ENCODE measurements around the gene SRPK3.
"Not testable (repeated sequence)": the region's sequence is repeated elsewhere in the genome, so short reads cannot be mapped to it uniquely, and the experiment has no call there.

Gene SRPK3, protein sequence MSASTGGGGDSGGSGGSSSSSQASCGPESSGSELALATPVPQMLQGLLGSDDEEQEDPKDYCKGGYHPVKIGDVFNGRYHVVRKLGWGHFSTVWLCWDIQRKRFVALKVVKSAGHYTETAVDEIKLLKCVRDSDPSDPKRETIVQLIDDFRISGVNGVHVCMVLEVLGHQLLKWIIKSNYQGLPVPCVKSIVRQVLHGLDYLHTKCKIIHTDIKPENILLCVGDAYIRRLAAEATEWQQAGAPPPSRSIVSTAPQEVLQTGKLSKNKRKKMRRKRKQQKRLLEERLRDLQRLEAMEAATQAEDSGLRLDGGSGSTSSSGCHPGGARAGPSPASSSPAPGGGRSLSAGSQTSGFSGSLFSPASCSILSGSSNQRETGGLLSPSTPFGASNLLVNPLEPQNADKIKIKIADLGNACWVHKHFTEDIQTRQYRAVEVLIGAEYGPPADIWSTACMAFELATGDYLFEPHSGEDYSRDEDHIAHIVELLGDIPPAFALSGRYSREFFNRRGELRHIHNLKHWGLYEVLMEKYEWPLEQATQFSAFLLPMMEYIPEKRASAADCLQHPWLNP

DNA sequence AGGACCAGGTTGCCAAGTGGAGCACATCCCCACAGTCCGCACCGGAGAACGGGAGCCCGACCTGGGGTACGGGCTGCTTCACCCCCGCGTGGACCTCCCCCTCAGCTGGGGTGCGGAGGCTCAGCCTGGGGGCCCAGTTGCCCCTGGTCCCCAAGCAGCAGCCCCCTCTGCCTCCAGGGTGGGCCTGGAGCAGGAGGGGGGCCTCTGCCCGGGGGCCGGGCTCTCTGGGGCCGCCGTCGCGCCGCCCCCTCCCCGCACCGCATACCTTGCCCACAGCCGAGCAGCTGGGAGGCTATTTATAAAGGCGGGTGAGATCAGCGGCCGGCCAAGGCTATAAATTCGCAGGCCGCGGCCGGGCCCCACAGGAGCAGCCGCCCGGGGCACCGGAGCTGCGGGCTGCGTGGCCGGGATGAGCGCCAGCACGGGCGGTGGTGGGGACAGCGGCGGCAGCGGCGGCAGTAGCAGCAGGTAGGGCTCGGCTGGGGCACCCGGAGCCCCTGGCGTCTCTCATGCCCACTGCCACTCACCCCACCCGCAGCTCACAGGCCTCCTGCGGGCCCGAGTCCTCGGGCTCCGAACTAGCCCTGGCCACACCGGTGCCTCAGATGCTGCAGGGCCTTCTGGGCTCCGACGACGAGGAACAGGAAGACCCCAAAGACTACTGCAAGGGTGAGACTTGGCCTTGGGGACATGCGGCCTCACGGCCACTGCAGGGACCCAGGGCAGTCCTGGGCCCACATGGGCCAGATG, at the start of gene SRPK3:
Gene SRPK3, plus strand, starts transcription at position 364 of the 750 bp plus-strand sequence. Its CDS starts 46 bp downstream, at position 410.
- DNase-seq, result no peak

DNA sequence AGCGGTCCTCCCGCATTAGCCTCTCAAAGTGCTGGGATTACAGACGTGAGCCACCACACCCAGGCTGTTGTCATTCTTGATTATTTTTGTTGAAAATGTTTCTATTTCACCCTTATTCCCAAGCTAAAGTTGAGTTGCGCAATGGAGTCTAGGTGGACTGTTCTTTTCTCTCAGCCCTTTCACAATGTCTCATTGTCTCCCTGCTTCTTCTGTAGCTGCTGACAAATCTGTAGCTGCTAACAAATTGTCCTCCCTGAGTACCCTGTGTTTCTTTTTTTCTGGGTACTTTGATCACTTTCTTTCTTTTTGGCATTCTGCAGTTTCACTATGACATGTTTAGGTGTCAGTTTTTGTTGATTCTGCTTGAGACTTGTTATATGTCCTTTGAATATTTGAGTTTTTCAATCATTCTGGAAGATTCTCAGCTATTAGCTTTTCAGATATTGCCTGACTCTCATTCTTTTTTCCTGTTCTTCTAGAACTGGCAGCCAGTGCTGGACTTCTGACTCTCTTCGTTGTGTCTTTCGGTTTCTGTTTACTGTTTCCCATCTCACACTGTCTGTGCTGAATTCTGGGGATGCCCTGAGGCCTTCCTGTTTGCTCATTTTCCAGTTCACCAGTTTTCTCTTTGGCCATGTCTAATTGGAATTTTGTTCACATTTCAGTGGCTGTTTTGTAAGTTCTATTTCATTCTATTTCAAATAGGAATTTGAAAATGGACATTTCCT, 49.6 kb upstream of the SRPK3 start:
- DNase-seq, result no peak

DNA sequence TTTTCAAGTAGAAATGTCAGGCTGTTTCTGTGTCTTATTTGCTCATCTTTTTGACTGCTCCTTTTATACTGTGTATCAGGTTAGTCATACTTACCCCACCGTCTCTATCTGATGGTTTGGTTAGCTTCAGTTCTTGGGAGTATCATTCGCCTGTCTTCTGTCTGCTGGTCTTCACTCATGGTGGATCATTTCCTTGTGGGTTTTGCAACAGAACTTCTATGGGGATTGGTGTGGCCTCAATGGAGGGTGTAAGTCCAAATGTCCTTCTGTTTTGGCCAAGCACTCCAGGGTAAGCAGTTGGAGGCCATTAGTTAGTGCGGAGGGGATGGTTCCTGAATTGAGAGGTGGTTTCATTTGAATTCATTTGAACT, 49.0 kb upstream of the SRPK3 start:
- DNase-seq, result no peak

DNA sequence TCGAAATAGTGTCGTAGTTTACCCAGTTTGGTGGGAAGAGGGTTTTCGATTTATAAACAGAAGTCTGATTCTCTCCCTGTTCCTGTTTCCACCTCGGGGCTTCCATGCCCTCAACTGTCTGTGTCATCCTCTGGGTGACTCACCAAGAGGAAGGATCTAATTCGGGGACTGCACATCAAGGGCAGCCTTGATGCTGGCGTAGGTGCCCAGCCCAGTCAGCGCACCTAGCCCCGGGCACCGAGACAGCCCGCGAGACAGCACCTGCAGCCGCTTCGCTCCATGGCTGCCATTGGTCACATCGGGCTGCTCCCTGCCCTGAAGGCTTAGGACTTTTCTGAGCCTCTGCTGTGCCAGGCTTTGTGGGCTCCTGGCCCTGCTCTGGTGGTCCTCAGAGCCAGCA, 48.4 kb upstream of the SRPK3 start:
- no peak for DNase-seq

DNA sequence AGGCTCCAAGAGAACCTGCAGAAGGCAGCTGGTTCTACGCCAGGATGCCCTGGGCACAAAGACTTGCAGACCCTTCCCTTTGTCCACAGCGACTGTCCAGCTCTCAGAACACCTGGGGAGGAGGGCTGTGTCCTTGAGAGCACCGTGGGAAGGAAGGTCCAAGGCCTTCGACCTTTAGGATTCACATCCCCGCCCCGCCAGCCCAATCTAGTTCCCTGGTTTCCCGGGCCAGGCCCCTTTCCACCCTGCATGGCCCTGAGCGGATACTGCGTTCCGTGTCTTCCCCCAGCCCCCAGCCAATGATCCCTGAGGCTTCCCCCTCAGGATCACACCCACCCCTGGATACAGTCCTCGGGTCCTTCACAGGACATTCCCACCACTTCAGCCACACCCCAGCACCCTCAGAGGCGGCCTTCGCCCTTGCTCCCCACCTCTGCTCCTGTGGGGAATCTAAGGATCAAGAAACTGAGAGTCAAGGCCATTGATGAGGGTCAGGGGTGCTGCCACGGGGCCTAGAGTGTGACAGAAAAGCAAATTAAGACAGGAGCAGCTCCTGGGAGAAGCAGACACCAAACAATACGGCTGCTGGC, 47.1 kb upstream of the SRPK3 start:
- no peak for DNase-seq

DNA sequence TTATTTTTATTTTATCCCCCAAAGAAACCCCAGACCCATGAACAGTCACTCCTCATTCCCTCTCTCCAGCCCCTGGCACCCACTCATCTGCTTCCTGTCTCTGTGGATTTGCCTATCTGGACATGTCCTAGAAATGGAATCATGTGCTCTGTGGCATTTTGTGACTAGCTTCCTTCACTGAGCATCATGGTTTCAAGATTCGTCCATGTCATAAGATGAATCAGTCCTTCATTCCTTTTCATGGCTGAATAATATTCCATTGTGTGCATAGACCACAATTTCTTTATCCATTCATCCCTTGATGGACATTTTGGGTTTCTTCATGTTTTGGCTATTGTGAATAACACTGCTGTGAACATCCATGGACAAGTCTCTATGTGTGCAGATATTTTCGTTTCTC, 46.0 kb upstream of the SRPK3 start:
- no peak for DNase-seq

DNA sequence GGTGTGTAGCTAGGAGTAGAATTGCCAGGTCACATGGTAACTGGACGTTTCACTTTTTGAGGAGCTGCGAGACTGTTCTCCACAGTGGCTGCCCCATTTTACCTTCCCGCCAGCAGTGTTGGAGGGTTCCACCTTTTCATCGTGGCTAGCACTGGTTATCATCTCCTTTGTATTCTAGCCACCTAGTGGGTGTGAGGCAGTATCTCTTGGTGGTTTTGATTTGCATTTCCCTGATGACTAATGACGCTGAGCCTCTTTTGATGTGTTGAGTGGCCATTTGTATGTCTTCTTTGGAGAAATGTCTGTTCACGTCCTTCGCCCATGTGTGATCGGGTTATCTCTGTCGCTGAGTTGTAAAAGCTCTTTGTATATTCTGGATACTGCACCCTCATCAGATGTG, 45.6 kb upstream of the SRPK3 start:
- no peak for DNase-seq

DNA sequence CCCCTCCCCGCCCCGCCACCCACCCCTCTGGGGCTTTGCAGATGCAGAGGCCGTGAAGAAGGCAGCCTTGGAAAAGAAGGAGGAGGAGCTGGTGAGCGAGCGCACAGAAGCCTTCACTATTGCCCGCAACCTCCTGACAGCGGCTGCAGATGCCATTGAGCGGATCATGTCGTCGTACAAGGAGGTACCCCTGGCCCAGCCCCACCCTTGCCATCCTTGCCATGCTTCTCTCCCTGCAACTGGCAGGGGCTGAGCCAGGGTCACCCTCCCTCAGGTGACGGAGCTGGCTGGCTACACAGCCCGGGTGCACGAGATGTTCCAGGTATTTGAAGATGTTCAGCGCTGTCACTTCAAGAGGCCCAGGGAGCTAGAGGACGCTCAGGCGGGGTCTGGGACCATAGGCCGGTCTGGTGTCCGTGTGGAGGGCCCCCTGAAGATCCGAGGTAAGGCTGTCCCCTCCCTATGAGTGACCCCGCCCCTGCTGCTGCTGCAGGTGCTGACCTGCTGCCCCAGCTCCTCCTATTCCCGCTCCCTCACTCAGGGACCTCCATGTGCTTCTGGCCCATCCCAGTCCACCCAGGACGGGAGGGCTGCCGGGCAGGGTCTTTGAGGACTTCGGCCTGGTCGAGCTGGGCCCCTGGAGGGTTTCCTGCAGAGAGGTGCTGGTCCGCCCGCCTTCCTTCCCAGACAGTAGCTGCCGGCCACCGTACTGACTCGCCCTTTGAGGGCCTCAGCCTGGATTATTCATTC, 44.6 kb upstream of the SRPK3 start:
- no peak for DNase-seq

DNA sequence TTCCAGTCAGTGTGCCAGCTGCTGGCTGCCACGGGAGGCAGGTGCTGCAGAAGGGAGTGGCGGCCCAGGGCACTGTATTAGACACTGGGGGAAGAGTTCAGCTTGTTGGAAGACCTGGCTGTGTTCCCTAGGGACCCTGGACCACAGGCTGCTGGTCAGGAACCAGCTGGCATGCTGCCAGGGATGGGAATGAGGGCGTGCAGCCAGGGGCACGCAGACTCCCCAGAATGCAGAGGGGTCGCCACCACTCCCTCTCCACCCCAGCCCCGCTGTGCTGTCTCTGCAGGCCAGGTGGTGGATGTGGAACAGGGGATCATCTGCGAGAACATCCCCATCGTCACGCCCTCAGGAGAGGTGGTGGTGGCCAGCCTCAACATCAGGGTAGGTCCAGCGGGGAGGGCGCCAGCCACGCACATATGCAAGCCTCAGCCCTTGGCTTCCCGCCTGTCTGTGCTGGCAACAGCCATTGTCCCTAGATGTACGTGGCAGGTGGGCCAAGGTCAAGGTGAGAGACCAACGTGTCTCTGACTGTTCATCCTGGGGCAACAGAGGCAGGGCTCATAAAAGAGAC, 43.9 kb upstream of the SRPK3 start:
- no peak for DNase-seq

DNA sequence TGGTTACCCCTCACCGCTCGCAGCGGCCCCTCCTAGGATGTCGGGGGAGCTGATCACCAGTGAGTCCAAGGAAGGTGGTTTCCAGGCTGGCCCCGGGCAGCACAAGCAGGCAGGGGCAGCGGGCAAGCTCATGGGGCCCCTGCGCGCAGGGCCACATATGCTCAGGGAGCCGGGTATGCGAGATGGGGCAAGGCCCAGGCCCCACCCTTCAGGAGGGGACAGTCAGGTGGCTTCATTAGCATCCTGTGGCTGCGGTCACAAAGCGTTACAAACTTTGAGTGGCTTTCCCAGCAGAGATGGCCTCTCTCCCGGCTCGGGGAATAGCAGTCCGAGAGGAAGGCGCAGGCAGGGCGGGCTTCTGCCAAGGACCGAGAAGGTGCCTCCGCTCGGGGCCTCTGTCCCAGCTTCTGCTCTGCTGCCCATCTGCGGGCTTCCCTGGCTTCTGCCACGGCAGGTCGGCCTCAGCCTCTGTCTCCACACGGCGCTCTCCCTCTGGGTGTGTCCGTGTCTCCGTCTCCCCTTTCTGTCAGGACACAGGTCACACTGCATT, 42.7 kb upstream of the SRPK3 start:
- DNase-seq, result no peak

DNA sequence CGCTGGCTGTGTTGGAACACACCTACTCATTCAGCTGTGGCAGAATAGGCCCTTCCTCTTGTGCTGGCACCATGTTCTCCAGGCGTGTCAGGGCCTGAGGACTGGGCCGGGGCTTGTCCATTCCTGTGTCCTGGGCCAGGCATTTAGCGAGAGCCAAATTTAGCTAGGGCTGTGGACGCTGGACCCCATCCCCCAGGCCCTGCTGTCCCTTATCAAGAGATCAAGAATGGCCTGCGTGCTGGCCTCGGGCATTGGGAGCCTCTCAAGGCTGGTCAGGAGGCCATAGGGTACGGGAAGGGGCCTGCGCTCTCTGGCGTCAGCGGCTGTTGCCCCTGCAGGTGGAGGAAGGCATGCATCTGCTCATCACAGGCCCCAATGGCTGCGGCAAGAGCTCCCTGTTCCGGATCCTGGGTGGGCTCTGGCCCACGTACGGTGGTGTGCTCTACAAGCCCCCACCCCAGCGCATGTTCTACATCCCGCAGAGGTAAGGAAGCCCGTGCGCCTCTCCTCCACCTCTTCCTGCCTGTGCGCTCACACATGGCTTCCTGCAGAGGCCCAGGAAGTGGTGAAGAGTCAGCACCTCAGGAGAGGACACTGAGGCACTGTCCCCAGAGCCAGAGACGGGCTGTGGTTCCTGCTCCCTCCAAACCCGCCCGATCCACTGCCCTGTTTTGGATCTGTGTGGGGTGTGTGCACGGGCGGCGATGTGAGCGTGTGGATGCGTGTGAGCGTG, 40.9 kb upstream of the SRPK3 start:
- DNase-seq, result no peak

DNA sequence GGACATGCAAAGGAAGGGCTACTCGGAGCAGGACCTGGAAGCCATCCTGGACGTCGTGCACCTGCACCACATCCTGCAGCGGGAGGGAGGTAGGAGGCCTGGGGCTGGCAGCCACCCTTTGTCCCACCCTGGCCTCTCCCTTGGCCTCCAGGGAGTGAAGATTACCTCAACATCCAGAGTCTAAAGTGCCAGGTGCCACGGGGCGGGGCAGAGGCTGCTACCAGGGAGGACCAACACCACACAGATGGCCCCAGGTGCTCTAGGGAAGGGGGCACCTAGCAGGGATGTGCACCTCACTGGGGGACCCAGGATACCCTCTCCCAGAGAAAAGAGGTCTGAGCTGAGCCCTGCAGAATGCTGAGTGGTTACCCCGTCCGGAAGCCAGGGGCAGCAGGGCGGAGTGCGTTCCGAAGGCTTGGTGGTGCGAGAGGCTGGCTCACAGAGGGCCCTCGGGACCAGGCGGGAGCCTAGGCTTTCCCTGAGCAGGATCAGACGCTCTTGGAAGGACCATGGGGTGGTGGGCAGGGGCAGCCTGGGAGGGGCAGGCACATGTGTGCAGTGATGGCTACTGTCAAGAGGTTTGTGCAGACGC, 40.1 kb upstream of the SRPK3 start:
- DNase-seq, result no peak

DNA sequence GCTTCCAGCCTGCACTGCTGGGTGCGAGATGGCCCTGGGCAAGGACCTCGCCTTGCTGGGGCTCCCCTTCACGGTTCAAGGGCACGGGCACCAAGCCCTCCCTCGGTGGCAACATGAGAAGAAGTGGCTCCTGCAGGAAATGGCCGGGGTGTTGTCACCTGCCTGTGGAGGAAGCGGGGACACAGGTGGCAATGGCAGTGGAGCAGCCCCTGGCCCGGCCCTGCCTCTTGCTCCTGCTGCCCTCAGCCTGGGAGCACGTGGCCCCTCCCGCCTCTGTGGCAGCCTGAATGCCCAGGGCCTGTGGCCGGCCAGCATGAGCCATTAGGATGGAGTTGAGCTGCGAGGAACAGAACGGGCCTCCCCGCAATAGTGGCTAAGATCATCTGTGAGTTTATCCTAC, 39.4 kb upstream of the SRPK3 start:
- no peak for DNase-seq

DNA sequence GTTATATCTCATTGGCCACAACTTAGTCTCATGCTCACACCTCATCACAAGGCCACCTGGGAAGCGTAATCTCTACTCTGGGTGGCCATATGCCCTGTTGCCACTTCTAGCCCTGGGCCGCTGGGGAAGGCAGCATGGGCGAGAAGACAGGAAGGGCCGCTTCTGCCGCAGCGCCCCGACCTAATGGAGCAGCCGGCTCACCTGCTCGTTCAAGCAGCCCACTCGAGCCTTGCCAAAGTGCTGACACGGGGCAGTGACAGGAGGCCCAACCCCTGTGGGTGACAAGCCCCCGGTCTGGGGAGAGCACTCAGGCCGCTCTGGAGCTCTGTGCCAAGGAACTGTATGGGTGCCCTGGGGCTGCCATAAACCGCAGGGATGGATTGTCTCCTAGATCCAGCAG, 38.7 kb upstream of the SRPK3 start:
- not testable (repeated sequence) for DNase-seq

DNA sequence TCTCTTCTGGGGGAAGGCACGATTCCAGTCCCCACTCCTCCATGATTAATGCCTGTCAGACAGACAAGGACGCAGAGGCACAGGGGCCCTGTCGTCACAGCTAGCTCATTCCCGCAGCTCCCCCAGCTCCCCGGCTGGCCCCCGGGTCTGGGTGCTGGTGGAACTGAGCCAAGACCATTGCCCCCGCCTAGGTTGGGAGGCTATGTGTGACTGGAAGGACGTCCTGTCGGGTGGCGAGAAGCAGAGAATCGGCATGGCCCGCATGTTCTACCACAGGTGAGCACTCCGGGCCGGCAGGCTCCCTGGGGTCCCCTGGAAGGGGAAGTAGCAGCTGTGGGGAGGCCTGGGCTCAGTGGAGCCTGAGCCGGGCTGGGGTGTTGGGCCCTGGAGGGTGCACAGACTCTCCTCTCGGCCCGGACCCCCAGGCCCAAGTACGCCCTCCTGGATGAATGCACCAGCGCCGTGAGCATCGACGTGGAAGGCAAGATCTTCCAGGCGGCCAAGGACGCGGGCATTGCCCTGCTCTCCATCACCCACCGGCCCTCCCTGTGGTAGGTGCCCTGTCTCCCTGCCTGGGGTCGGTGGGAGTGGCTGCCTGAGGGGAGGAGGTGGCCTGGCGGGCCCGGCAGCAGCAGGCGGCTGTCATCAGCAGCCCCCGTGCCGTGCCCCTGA, 37.9 kb upstream of the SRPK3 start:
- not testable (repeated sequence) for DNase-seq

DNA sequence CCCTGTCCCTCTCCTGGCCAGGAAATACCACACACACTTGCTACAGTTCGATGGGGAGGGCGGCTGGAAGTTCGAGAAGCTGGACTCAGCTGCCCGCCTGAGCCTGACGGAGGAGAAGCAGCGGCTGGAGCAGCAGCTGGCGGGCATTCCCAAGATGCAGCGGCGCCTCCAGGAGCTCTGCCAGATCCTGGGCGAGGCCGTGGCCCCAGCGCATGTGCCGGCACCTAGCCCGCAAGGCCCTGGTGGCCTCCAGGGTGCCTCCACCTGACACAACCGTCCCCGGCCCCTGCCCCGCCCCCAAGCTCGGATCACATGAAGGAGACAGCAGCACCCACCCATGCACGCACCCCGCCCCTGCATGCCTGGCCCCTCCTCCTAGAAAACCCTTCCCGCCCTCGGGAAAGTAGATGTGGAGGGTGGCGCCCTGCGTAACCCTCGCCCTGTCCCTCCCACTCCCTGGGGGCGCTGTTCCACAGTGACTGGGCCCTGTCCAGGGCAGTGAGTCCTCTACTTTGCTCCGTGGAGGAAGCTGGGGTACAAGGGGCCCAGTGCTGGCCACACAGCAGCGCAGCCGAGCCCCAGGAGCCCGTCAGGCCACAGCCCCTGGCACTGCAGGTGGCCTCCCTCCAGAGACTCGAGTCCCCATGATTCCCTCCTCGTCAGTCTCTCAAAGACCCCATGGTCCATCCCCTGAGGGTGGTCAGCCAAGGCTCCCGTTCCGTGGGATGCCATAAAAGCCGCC, 37.2 kb upstream of the SRPK3 start:
- not testable (repeated sequence) for DNase-seq

DNA sequence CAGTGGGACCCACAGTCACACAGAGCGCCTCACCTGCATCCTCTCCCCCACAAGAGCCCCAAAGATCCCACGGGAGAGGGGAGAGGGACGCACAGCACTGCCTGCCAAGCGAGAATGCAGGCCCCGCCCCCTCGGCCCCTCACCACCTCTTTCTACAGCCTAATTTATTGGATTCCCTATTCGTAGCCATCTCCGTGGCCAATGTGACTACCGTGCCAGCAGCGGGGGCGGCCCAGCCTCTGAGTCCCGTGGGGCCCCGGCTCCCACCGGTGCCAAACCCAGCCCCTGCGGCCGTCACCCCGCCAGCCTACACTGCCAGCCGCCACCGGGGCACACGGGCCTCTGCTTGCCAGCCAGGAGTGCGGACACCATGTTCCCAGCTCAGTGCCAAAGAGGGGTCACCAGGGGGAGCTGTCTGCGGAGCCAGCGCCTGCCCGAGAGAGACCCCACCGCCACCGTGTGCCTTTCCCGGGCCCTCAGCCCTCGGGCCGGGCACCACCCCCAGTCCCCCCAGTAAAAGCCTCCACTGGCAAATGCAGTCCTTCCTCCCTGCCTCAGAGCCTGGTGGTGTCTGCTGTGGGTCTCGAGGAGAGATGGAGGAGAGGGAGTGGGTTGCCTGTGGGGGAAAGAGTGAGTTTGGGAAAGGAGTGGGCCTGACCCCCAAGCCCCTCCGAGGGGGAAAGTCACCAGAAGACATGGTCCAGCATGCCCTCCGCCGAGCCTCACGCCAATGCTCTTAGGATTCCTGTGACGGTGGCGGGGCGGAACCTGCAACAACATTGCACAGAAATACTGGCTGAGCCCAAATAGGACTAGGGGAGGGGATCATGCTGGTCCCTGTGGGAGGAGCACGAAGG, 36.4 kb upstream of the SRPK3 start:
- no peak for DNase-seq

DNA sequence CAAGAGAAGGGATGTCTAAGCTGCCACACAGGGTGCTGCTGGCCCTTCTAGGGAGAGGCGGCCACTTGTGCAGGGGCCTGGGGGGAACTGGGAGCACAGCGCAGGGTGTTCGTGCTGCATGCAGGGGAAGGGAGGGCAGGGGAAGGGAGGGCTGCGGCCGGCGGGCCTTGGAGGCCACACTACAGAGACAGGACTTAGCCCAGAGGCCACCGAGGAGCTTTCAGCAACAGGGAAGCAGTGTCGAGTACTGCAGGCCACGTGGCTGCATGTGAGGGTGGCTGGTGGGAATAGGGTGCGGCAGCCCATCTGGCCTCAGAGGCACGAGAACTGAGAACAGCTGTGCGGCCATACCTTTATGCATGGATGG, 35.8 kb upstream of the SRPK3 start:
- DNase-seq, result not testable (repeated sequence)

Measured in KG1 (cell line).